Hematopoietic multipotent progenitor cell (in vitro differentiated cells): ENCODE measurements around the gene SKAP1. TPM values are rescaled to one million over a fixed set of nuclear protein-coding genes. Genes with fewer than 3 reads are reported as not detected.

Experiments
- DNase-seq, 3 donors: peaks; one replicate each; pipeline ENCODE4 v3.0.0-alpha.2; 2011 to 2015; ENCODE audit warnings: low read depth in 2 of 3, low spot score in 2 of 3
- total RNA-seq: library from RNA; depleted of rRNA; stranded (reverse); fragments of >200 nt; gene quantifications from one replicate; pipeline ENCODE4 v1.2.3, GENCODE V29; 2012

Gene SKAP1
- total RNA-seq, 1 donor, result 4.8 TPM

- DNase-seq, result no peak
These were observed 245.3 kb downstream of the SKAP1 start for GRCh38 chr17:48184721-48185120.

- DNase-seq, result no peak
These were observed 248.4 kb downstream of the SKAP1 start for GRCh38 chr17:48181653-48182052.

- no peak for DNase-seq
These were observed 249.0 kb downstream of the SKAP1 start for GRCh38 chr17:48180842-48181629.

GRCh38 chr17:48179071-48179945 lies 250.7 kb downstream of the SKAP1 start:
- DNase-seq, result no peak

- no peak for DNase-seq
These were observed 251.7 kb downstream of the SKAP1 start for GRCh38 chr17:48178317-48178716.

- no peak for DNase-seq
These were observed 252.2 kb downstream of the SKAP1 start for GRCh38 chr17:48177816-48178215.

- DNase-seq, result no peak
These were observed 253.6 kb downstream of the SKAP1 start for GRCh38 chr17:48176471-48176855.

- no peak for DNase-seq
These were observed 254.1 kb downstream of the SKAP1 start for GRCh38 chr17:48175692-48176470.

- DNase-seq, result peak in 1 of 3 donors; percentile 52
These were observed 255.0 kb downstream of the SKAP1 start for GRCh38 chr17:48174833-48175523.

- no peak for DNase-seq
These were observed 256.6 kb downstream of the SKAP1 start for GRCh38 chr17:48173191-48173984.

- DNase-seq, result no peak
These were observed 260.1 kb downstream of the SKAP1 start for GRCh38 chr17:48169926-48170325.

- peak in 1 of 3 donors; percentile 14 for DNase-seq
These were observed 266.2 kb downstream of the SKAP1 start for GRCh38 chr17:48163809-48164208.

GRCh38 chr17:48162946-48163506 lies 267.0 kb downstream of the SKAP1 start:
- DNase-seq, result peak in 1 of 3 donors; percentile 59

GRCh38 chr17:48162306-48162934 lies 267.6 kb downstream of the SKAP1 start:
- DNase-seq, result no peak

- DNase-seq, result no peak
These were observed 268.7 kb downstream of the SKAP1 start for GRCh38 chr17:48161127-48161905.

GRCh38 chr17:48160177-48161081 lies 269.6 kb downstream of the SKAP1 start:
- no peak for DNase-seq

GRCh38 chr17:48159232-48159631 lies 270.8 kb downstream of the SKAP1 start:
- no peak for DNase-seq
